ENCODE results near the gene NME4. TPM values are rescaled to one million over a fixed set of nuclear protein-coding genes. Genes with fewer than 3 reads are reported as not detected.

NME4 gene
- total RNA-seq, 1 experiment from 2014 or later, result 68.2 TPM

DNA sequence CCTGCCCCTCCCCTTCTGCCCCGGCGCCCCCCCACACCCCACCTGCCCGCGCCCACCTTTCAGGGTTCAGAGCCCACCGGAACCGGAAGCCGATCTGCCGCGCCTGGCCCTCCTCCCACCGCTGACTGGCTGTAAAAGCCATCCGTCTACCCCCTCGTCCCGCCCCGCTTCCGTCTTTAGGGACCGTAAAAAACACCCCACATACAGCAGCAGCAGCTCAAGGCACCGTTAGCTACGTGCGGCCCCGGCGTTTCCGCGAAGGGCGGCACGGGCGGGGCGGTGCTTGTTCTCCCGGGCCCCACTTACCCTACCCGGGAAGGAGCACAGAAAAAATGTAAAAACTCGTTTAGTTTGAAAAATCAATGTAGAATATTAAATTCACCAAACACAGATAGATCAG, 26.6 kb upstream of the NME4 start, which contains the start of gene MRPL28:
MRPL28 (minus strand) TSS at position 96 of the 400 bp plus-strand sequence. CDS start 320 bp downstream, outside the sequence.
- no TSS peak for BruUV-seq (replicated peaks)
- Histone ChIP-seq H2AFZ (ENCODE audit: low read depth, low read length, poor library complexity, severe bottlenecking) (no peak within 1 kb of the TSS), H3K4me1 (ENCODE audit: control insufficient read depth in 1 of 2, insufficient read depth in 2 of 2, low read length in 2 of 2) (peaks cover 3 to 13% of the 10 kb centered on the region in 2 experiments; a peak in 3 of 4 replicates), H3K9me3 (ENCODE audit: control insufficient read depth in 1 of 2, insufficient read depth in 1 of 2, low read depth in 1 of 2, low read length in 2 of 2) (no peaks in the 10 kb centered on the region), H3K27ac (ENCODE audit: low read depth, low read length) (peak within 1 kb of the TSS; percentile 63), H4K20me1 (ENCODE audit: insufficient read depth) (no peaks in the 10 kb centered on the region), H3K9me2 (ENCODE audit: insufficient read depth) (no peaks in the 10 kb centered on the region), H3K9ac (ENCODE audit: low read length) (peak within 1 kb of the TSS; percentile 38), H3K36me3 (ENCODE audit: control insufficient read depth in 1 of 2, insufficient read depth in 2 of 2, low read length in 2 of 2) (0 out of 4 replicates have a peak, but pooled peaks cover 0 to 3% of the 10 kb centered on the region in 2 experiments), H3K79me2 (ENCODE audit: insufficient read depth, low read length) (no peaks in the 10 kb centered on the region), H3K4me3 (replicated peaks in 1 of 2; ENCODE audit: low read depth in 1 of 2, low read length in 2 of 2) (peak within 1 kb of the TSS; percentile 35 to 46), H3K27me3 (ENCODE audit: insufficient read depth, low read length) (no peaks in the 10 kb centered on the region), H3K4me2 (ENCODE audit: low read length) (peak within 1 kb of the TSS; percentile 62)
- RAD21 ChIA-PET (ENCODE audit: low non-redundant PET in 1 of 2, low total read pairs in 2 of 2, uncharacterized antibody in 2 of 2, unreplicated experiment in 2 of 2), result no interaction called here
- DNase-seq (ENCODE audit: low read depth, low spot score), result peak; percentile 72
- intact Hi-C loops (cut with micrococcal nuclease), result no loop called here
- ATAC-seq, result peak; percentile 92
- POLR2A ChIA-PET, result interaction anchor here (1.0 to 1.1 kb wide), 2 partner anchors 10 to 18 kb away, joined by 3 to 5 read pairs; no protein-coding TSS in a partner anchor
- CTCF ChIA-PET, result interaction anchor here (0.6 to 1.2 kb wide), 3 partner anchors 9 to 347 kb away, joined by 3 to 4 read pairs (median 3); partner anchors contain the start of gene AXIN1
- TF ChIP-seq YY1 (IDR thresholded peaks at IDR 0.05; ENCODE audit: extremely low read depth, insufficient replicate concordance, low read depth, low read length) (peak; percentile 57), SRF (IDR thresholded peaks at IDR 0.05; ENCODE audit: low read depth) (no peak), POLR2AphosphoS5 (IDR thresholded peaks at IDR 0.05; ENCODE audit: low read depth, low read length) (peak; percentile 50), SP1 (IDR thresholded peaks at IDR 0.05; ENCODE audit: low read depth) (peak; percentile 89), ELF1 (IDR thresholded peaks at IDR 0.05; ENCODE audit: borderline replicate concordance, low read depth) (no peak; the same call in 1 of the 2 replicates)

GRCh38 chr16:370979-371514, 26.0 kb upstream of the NME4 start:
- intact Hi-C loops (cut with micrococcal nuclease), result no loop called here
- H3K79me2 ChIP-seq (ENCODE audit: insufficient read depth, low read length), result no peaks in the 10 kb centered on the region
- peak; percentile 37 for ATAC-seq
- CTCF ChIA-PET, result interaction anchor here (1.2 kb wide), 1 partner anchor 9 kb away, joined by 3 read pairs; no protein-coding TSS in a partner anchor
- POLR2A ChIA-PET, result interaction anchor here (1.0 to 1.1 kb wide), 2 partner anchors 10 to 18 kb away, joined by 3 to 5 read pairs; no protein-coding TSS in a partner anchor
- no peak overlapping the region for H2AFZ ChIP-seq (ENCODE audit: low read depth, low read length, poor library complexity, severe bottlenecking)
- H3K9me3 ChIP-seq (ENCODE audit: control insufficient read depth in 1 of 2, insufficient read depth in 1 of 2, low read depth in 1 of 2, low read length in 2 of 2), result no peaks in the 10 kb centered on the region
- H3K27ac ChIP-seq (ENCODE audit: low read depth, low read length), result peak overlapping the region; percentile 63
- RAD21 ChIA-PET (ENCODE audit: low non-redundant PET in 1 of 2, low total read pairs in 2 of 2, uncharacterized antibody in 2 of 2, unreplicated experiment in 2 of 2), result no interaction called here
- no peak for DNase-seq (ENCODE audit: low read depth, low spot score)
- no peaks in the 10 kb centered on the region for H3K9me2 ChIP-seq (ENCODE audit: insufficient read depth)
- no TSS peak for BruUV-seq (replicated peaks)
- TF ChIP-seq ZNF274 (IDR thresholded peaks at IDR 0.05; ENCODE audit: low read depth, low read length) (no peak), CBX3 (IDR thresholded peaks at IDR 0.05; ENCODE audit: low read depth) (no peak), YY1 (IDR thresholded peaks at IDR 0.05; ENCODE audit: extremely low read depth, insufficient replicate concordance, low read depth, low read length) (no peak), ELF1 (IDR thresholded peaks at IDR 0.05; ENCODE audit: borderline replicate concordance, low read depth) (no peak), FOSL1 (IDR thresholded peaks at IDR 0.05; ENCODE audit: low read depth) (no peak)
- no peaks in the 10 kb centered on the region for H3K27me3 ChIP-seq (ENCODE audit: insufficient read depth, low read length)
- H3K4me1 ChIP-seq (ENCODE audit: control insufficient read depth in 1 of 2, insufficient read depth in 2 of 2, low read length in 2 of 2), result peaks cover 3 to 13% of the 10 kb centered on the region in 2 experiments; a peak in 3 of 4 replicates
- no peaks in the 10 kb centered on the region for H4K20me1 ChIP-seq (ENCODE audit: insufficient read depth)
- peak overlapping the region; percentile 25 to 46; a peak in 3 of 4 replicates for H3K4me3 ChIP-seq (replicated peaks in 1 of 2; ENCODE audit: low read depth in 1 of 2, low read length in 2 of 2)
- H3K36me3 ChIP-seq (ENCODE audit: control insufficient read depth in 1 of 2, insufficient read depth in 2 of 2, low read length in 2 of 2), result 0 out of 4 replicates have a peak, but pooled peaks cover 0 to 3% of the 10 kb centered on the region in 2 experiments
- H3K9ac ChIP-seq (ENCODE audit: low read length), result peak overlapping the region; percentile 33; the same call in 1 of the 2 replicates
- H3K4me2 ChIP-seq (ENCODE audit: low read length), result peak overlapping the region; percentile 53

Measured in HCT116 (cell line).